Lower leg skin (tissue), 4 donors: ENCODE results near the gene CLDN12. TPM values are rescaled to one million over a fixed set of nuclear protein-coding genes. Genes with fewer than 3 reads are reported as not detected.

Experiments used
- DNase-seq, 2 donors: peaks; one replicate each; pipeline ENCODE4 v3.0.0-alpha.2; 2019; ENCODE audit warnings: low spot score in 2 of 2
- H3K4me3 ChIP-seq: fragments of 200-600 bp; sonication (generic); 2 replicates; pipeline ENCODE4 v1.5.1; 2017; ENCODE audit warnings: mild to moderate bottlenecking, low read depth; ENCODE audit not compliant: poor library complexity, severe bottlenecking
- POLR2A ChIP-seq, 2 donors: fragments of 450-650 bp; IDR thresholded peaks; one replicate each; pipeline ENCODE4 v1.6.1; 2016 to 2017; ENCODE audit warnings: antibody characterized with exemption in 2 of 2, mild to moderate bottlenecking in 1 of 2, moderate library complexity in 1 of 2
- WGBS, 2 donors: methylation state at CpG; one replicate each; pipeline ENCODE4 v1.1.5; 2018; 5-methylcytosine and 5-hydroxymethylcytosine counted together
- intact Hi-C: fragments of 100-400 bp; cut with DNase I; formaldehyde crosslinking; loops from one replicate; pipeline ENCODE4 v1.15.0; 2023; ENCODE audit warnings: low total_unique reads
- total RNA-seq, 4 donors: library from RNA; depleted of rRNA; stranded (reverse); fragments of >200 nt; gene quantifications; one replicate each; pipeline ENCODE4 v1.1.0, GENCODE V29; 2016
- TF ChIP-seq, protein P1 (sequence below), 3 donors: fragments of 450-650 bp; IDR thresholded peaks; one replicate each; pipeline ENCODE4 v1.5.1; 2016; ENCODE audit warnings: antibody characterized with exemption in 3 of 3, mild to moderate bottlenecking in 3 of 3, moderate library complexity in 2 of 3

Gene CLDN12
- total RNA-seq, 4 donors from 2014 or later = 11.2 to 17.1 (median 12.6) TPM

GRCh38 chr7:90407484-90407821, 4.2 kb downstream of the CLDN12 start:
- WGBS, 2 donors = 74 to 77% methylated on average over 1 of the region's 1 CpG
- H3K4me3 ChIP-seq = no peak overlapping the region
- no peak for DNase-seq
- intact Hi-C loops = no loop called here
- TF ChIP-seq, protein P1, sequence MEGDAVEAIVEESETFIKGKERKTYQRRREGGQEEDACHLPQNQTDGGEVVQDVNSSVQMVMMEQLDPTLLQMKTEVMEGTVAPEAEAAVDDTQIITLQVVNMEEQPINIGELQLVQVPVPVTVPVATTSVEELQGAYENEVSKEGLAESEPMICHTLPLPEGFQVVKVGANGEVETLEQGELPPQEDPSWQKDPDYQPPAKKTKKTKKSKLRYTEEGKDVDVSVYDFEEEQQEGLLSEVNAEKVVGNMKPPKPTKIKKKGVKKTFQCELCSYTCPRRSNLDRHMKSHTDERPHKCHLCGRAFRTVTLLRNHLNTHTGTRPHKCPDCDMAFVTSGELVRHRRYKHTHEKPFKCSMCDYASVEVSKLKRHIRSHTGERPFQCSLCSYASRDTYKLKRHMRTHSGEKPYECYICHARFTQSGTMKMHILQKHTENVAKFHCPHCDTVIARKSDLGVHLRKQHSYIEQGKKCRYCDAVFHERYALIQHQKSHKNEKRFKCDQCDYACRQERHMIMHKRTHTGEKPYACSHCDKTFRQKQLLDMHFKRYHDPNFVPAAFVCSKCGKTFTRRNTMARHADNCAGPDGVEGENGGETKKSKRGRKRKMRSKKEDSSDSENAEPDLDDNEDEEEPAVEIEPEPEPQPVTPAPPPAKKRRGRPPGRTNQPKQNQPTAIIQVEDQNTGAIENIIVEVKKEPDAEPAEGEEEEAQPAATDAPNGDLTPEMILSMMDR (IDR thresholded peaks at IDR 0.05) = no peak

DNA sequence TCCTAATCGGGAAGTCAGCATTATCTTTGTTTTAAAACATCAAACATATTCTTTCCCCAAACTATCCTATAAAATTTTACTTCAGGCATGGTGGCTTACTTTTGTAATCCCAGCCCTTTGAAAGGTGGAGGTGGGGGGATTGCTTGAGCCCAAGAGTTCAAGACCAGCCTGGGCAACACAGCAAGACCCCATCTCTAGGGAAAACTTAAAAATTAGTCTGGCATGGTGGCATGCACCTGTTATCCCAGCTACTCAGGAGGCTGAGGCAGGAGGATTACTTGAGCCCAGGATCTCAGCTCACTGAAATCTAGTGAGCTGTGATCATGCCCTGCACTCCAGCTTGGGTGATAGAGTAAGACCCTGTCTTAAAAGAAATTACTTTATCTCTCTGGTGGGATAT, 4.9 kb downstream of the CLDN12 start:
- DNase-seq = no peak
- TF ChIP-seq, protein P1 (IDR thresholded peaks at IDR 0.05) = no peak
- TF ChIP-seq POLR2A (IDR thresholded peaks at IDR 0.05) = no peak
- intact Hi-C loops = no loop called here
- WGBS, 2 donors = 94 to 95% methylated on average over 1 of the region's 1 CpG
- no peak overlapping the region for H3K4me3 ChIP-seq

GRCh38 chr7:90409667-90410066, 6.4 kb downstream of the CLDN12 start:
- intact Hi-C loops = loop anchor here (10.0 kb wide), 1 partner anchor 245 kb away; no protein-coding TSS in a partner anchor
- WGBS, 2 donors = 86 to 92% methylated on average over 3 of the region's 3 CpGs
- H3K4me3 ChIP-seq = no peak overlapping the region

DNA sequence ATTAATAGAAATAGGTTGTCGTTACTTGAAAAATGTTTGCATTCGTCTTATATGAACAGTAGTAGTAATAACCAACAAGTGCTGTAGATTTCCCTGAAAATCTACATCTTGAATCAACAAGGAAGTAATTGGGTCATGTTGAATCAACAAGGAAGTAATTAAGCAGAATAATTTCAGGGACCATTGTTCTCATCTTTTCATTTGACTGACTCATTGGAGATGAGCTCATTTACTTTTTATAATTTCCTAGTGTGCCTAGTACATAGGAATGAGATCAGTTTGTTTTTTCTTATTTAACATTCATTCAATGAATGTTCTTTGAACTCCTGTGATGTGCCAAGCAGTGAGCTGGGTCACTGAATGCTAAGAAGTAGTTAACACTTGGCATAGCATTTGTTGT, 8.2 kb downstream of the CLDN12 start:
- TF ChIP-seq, protein P1 (IDR thresholded peaks at IDR 0.05) = no peak
- no peak for TF ChIP-seq POLR2A (IDR thresholded peaks at IDR 0.05)
- WGBS, 2 donors = 67 to 84% methylated on average over 2 of the region's 2 CpGs
- DNase-seq = no peak
- H3K4me3 ChIP-seq = no peak overlapping the region
- intact Hi-C loops = loop anchor here (10.0 kb wide), 1 partner anchor 247 kb away; no protein-coding TSS in a partner anchor

More at GRCh38 chr7:90409667-90410066, 6.4 kb downstream of the CLDN12 start:
- no peak for TF ChIP-seq POLR2A (IDR thresholded peaks at IDR 0.05)
- TF ChIP-seq, protein P1 (IDR thresholded peaks at IDR 0.05) = no peak
- no peak for DNase-seq

GRCh38 chr7:90412458-90413184, 9.4 kb downstream of the CLDN12 start:
- no peak overlapping the region for H3K4me3 ChIP-seq
- 89 to 96% methylated on average over 11 of the region's 11 CpGs for WGBS, 2 donors
- TF ChIP-seq, protein P1 (IDR thresholded peaks at IDR 0.05) = no peak
- TF ChIP-seq POLR2A (IDR thresholded peaks at IDR 0.05) = no peak
- intact Hi-C loops = loop anchor here (10.0 kb wide), 1 partner anchor 248 kb away; no protein-coding TSS in a partner anchor
- DNase-seq = no peak

GRCh38 chr7:90413185-90413528, 9.9 kb downstream of the CLDN12 start:
- no peak for TF ChIP-seq POLR2A (IDR thresholded peaks at IDR 0.05)
- TF ChIP-seq, protein P1 (IDR thresholded peaks at IDR 0.05) = no peak
- WGBS, 2 donors = 94 to 95% methylated on average over 2 of the region's 2 CpGs
- no peak for DNase-seq
- H3K4me3 ChIP-seq = no peak overlapping the region
- intact Hi-C loops = loop anchor here (10.0 kb wide), 1 partner anchor 248 kb away; no protein-coding TSS in a partner anchor
